GM19397 (cell line): ENCODE data around the gene CBR3.

Experiments
- ATAC-seq: cut with Tn5 transposase; IDR thresholded peaks from one replicate; pipeline ENCODE4 v1.9.1; 2021; ENCODE audit warnings: mild to moderate bottlenecking, moderate library complexity; ENCODE audit not compliant: unreplicated experiment

The CBR3 gene

GRCh38 chr21:36183144-36183795 is 48.4 kb downstream of the CBR3 start:
- ATAC-seq = no peak

GRCh38 chr21:36184545-36184944 is 49.7 kb downstream of the CBR3 start:
- ATAC-seq = no peak

- no peak for ATAC-seq
Measured at GRCh38 chr21:36185523-36185922, 50.6 kb downstream of the CBR3 start.

GRCh38 chr21:36186081-36186480 is 51.2 kb downstream of the CBR3 start:
- no peak for ATAC-seq

GRCh38 chr21:36186506-36187399 is 51.9 kb downstream of the CBR3 start:
- ATAC-seq = no peak

- no peak for ATAC-seq
Measured at GRCh38 chr21:36188081-36188681, 53.3 kb downstream of the CBR3 start.

- ATAC-seq = no peak
Measured at GRCh38 chr21:36188937-36189336, 54.1 kb downstream of the CBR3 start.

- ATAC-seq = no peak
Measured at GRCh38 chr21:36190736-36191135, 55.9 kb downstream of the CBR3 start.

- ATAC-seq = no peak
Measured at GRCh38 chr21:36193200-36193599, 58.3 kb downstream of the CBR3 start.

- ATAC-seq = no peak
Measured at GRCh38 chr21:36194024-36194423, 59.1 kb downstream of the CBR3 start.

- no peak for ATAC-seq
Measured at GRCh38 chr21:36195613-36196012, 60.7 kb downstream of the CBR3 start.
